Ramos (cell line): ENCODE results near the gene SCFD2.
"Not testable (repeated sequence)": the region's sequence is repeated elsewhere in the genome, so short reads cannot be mapped to it uniquely, and the experiment has no call there.

Experiments
- in situ Hi-C: fragments of 300-500 bp; cut with MboI; formaldehyde crosslinking; loops from one replicate; pipeline ENCODE4 v1.14.3; 2022; ENCODE audit warnings: low sequenced_read_pairs; ENCODE audit not compliant: unreplicated experiment

Gene SCFD2

GRCh38 chr4:53365486-53366300 lies at the start of gene SCFD2:
SCFD2 (minus strand) TSS chr4:53366061.
- in situ Hi-C loops = no loop called here

GRCh38 chr4:53409479-53409878 lies 43.6 kb upstream of the SCFD2 start:
- in situ Hi-C loops = not testable (repeated sequence)

- in situ Hi-C loops = no loop called here
Measured at GRCh38 chr4:53380221-53380620, 14.4 kb upstream of the SCFD2 start.

GRCh38 chr4:53378171-53378482 lies 12.3 kb upstream of the SCFD2 start:
- in situ Hi-C loops = no loop called here

GRCh38 chr4:53377319-53378170 lies 11.7 kb upstream of the SCFD2 start, which contains the start of gene FIP1L1:
FIP1L1 (plus strand) TSS chr4:53377641; CDS start chr4:53377839, 198 bp downstream.
- in situ Hi-C loops = no loop called here

- in situ Hi-C loops = no loop called here
Measured at GRCh38 chr4:53376900-53377299, 11.0 kb upstream of the SCFD2 start.

- in situ Hi-C loops = no loop called here
Measured at GRCh38 chr4:53374777-53375258, 9.0 kb upstream of the SCFD2 start.

- in situ Hi-C loops = no loop called here
Measured at GRCh38 chr4:53371843-53372521, 6.1 kb upstream of the SCFD2 start.

GRCh38 chr4:53371049-53371448 lies 5.2 kb upstream of the SCFD2 start:
- in situ Hi-C loops = no loop called here

GRCh38 chr4:53367721-53368120 lies 1.9 kb upstream of the SCFD2 start:
- in situ Hi-C loops = no loop called here

GRCh38 chr4:53366301-53366716 lies 448 bp upstream of the SCFD2 start:
- in situ Hi-C loops = no loop called here

- in situ Hi-C loops = no loop called here
Measured at GRCh38 chr4:53365121-53365485, 758 bp downstream of the SCFD2 start.

- in situ Hi-C loops = no loop called here
Measured at GRCh38 chr4:53364624-53365023, 1.2 kb downstream of the SCFD2 start.

GRCh38 chr4:53362093-53362492 lies 3.8 kb downstream of the SCFD2 start:
- in situ Hi-C loops = no loop called here

GRCh38 chr4:53361451-53361850 lies 4.4 kb downstream of the SCFD2 start:
- in situ Hi-C loops = no loop called here

GRCh38 chr4:53355930-53356521 lies 9.8 kb downstream of the SCFD2 start:
- in situ Hi-C loops = no loop called here

GRCh38 chr4:53354012-53354722 lies 11.7 kb downstream of the SCFD2 start:
- in situ Hi-C loops = no loop called here

- in situ Hi-C loops = no loop called here
Measured at GRCh38 chr4:53349091-53349491, 16.8 kb downstream of the SCFD2 start.

- in situ Hi-C loops = no loop called here
Measured at GRCh38 chr4:53348046-53348445, 17.8 kb downstream of the SCFD2 start.
